Neural progenitor cell (in vitro differentiated cells): ENCODE results near the gene ZNF292. TPM values are rescaled to one million over a fixed set of nuclear protein-coding genes. Genes with fewer than 3 reads are reported as not detected.
"Not testable (repeated sequence)": the region's sequence is repeated elsewhere in the genome, so short reads cannot be mapped to it uniquely, and the experiment has no call there.

Source experiments
- DNase-seq: peaks from one replicate; pipeline ENCODE4 v3.0.0-alpha.2; 2016; ENCODE audit warnings: low spot score
- H2AFZ ChIP-seq: fragments of 200-600 bp; sonication (generic); replicated peaks from 2 replicates; pipeline ENCODE4 v1.6.1; 2016; ENCODE audit warnings: antibody characterized with exemption
- H3F3A ChIP-seq: fragments of 200-600 bp; sonication (generic); 2 replicates; pipeline ENCODE4 v1.6.1; 2016; ENCODE audit warnings: antibody characterized with exemption, low read depth
- H3K27ac ChIP-seq: fragments of 200-600 bp; sonication (generic); 2 replicates; pipeline ENCODE4 v1.5.1; 2016; ENCODE audit warnings: mild to moderate bottlenecking
- H3K27me3 ChIP-seq: fragments of 200-600 bp; sonication (generic); 2 replicates; pipeline ENCODE4 v1.6.1; 2016; ENCODE audit warnings: mild to moderate bottlenecking, moderate library complexity
- H3K36me3 ChIP-seq: fragments of 200-600 bp; sonication (generic); 2 replicates; pipeline ENCODE4 v1.5.1; 2016
- H3K4me1 ChIP-seq: fragments of 200-600 bp; sonication (generic); 2 replicates; pipeline ENCODE4 v1.6.1; 2016; ENCODE audit warnings: mixed run types
- H3K4me2 ChIP-seq: fragments of 200-600 bp; sonication (generic); 2 replicates; pipeline ENCODE4 v1.6.1; 2016
- H3K4me3 ChIP-seq: fragments of 200-600 bp; sonication (generic); 2 replicates; pipeline ENCODE4 v1.5.1; 2016
- H3K79me2 ChIP-seq: fragments of 200-600 bp; sonication (generic); 2 replicates; pipeline ENCODE4 v1.6.1; 2016; ENCODE audit warnings: low read depth
- H3K9ac ChIP-seq: fragments of 200-600 bp; sonication (generic); 2 replicates; pipeline ENCODE4 v1.6.1; 2016
- H3K9me3 ChIP-seq: fragments of 200-600 bp; sonication (generic); 2 replicates; pipeline ENCODE4 v1.5.1; 2016; ENCODE audit warnings: low read depth
- H4K20me1 ChIP-seq: fragments of 200-600 bp; sonication (generic); 2 replicates; pipeline ENCODE4 v1.6.1; 2016; ENCODE audit warnings: low read depth
- H3K27ac Mint-ChIP-seq: 3 replicates; pipeline ENCODE4 v1.8.0; 2021; ENCODE audit warnings: mixed read lengths
- H3K27me3 Mint-ChIP-seq: 2 replicates; pipeline ENCODE4 v1.8.0; 2022; ENCODE audit warnings: low read depth, mild to moderate bottlenecking, inconsistent platforms, moderate library complexity, mixed read lengths; ENCODE audit not compliant: insufficient read depth
- H3K36me3 Mint-ChIP-seq: 3 replicates; pipeline ENCODE4 v1.8.0; 2021; ENCODE audit warnings: mixed read lengths
- H3K4me1 Mint-ChIP-seq: 3 replicates; pipeline ENCODE4 v1.8.0; 2021; ENCODE audit warnings: mixed read lengths
- H3K4me3 Mint-ChIP-seq: 3 replicates; pipeline ENCODE4 v1.8.0; 2021; ENCODE audit warnings: mild to moderate bottlenecking, moderate library complexity, mixed read lengths
- H3K9me3 Mint-ChIP-seq: 3 replicates; pipeline ENCODE4 v1.8.0; 2020; ENCODE audit warnings: mixed read lengths
- CTCF ChIP-seq: fragments of 200-600 bp; sonication (generic); IDR thresholded peaks from 2 replicates; pipeline ENCODE4 v1.5.1; 2017; ENCODE audit warnings: antibody characterized with exemption, mild to moderate bottlenecking
- EZH2 ChIP-seq: fragments of 200-600 bp; sonication (generic); IDR thresholded peaks from 2 replicates; pipeline ENCODE4 v1.6.1; 2017; ENCODE audit warnings: antibody characterized with exemption, mild to moderate bottlenecking, moderate library complexity
- EZH2phosphoT487 ChIP-seq: fragments of 200-600 bp; sonication (generic); IDR thresholded peaks from 2 replicates; pipeline ENCODE4 v1.6.1; 2017; ENCODE audit warnings: antibody characterized with exemption
- total RNA-seq: library from RNA; depleted of rRNA; stranded (reverse); fragments of >200 nt; gene quantifications from 2 replicates; pipeline ENCODE4 v1.2.3, GENCODE V29; 2015; ENCODE audit warnings: low replicate concordance

ZNF292 gene
- total RNA-seq, 1 donor from 2014 or later: 66.8 TPM

- H4K20me1 ChIP-seq: peaks cover under 1% of the 10 kb centered on the region
- DNase-seq: no peak
- H3K4me2 ChIP-seq: no peak overlapping the region
- Mint-ChIP-seq H3K36me3 (peaks cover 59% of the 10 kb centered on the region), H3K27me3 (no peaks in the 10 kb centered on the region), H3K9me3 (no peaks in the 10 kb centered on the region), H3K4me1 (no peaks in the 10 kb centered on the region), H3K27ac (no peak overlapping the region), H3K4me3 (no peak overlapping the region)
- H3K27me3 ChIP-seq: no peaks in the 10 kb centered on the region
- no peaks in the 10 kb centered on the region for H3F3A ChIP-seq
- H3K79me2 ChIP-seq: peaks cover 84% of the 10 kb centered on the region
- H3K27ac ChIP-seq: no peak overlapping the region
- no peak overlapping the region for H3K4me3 ChIP-seq
- H3K9ac ChIP-seq: no peak overlapping the region
- H3K36me3 ChIP-seq: peaks cover 41% of the 10 kb centered on the region
- no peak for TF ChIP-seq CTCF
- no peak for TF ChIP-seq EZH2
- TF ChIP-seq EZH2phosphoT487: no peak
- H2AFZ ChIP-seq: no peak overlapping the region
- H3K9me3 ChIP-seq: no peaks in the 10 kb centered on the region
- H3K4me1 ChIP-seq: no peaks in the 10 kb centered on the region
Measured at GRCh38 chr6:87225937-87226336, 70.6 kb downstream of the ZNF292 start.

DNA sequence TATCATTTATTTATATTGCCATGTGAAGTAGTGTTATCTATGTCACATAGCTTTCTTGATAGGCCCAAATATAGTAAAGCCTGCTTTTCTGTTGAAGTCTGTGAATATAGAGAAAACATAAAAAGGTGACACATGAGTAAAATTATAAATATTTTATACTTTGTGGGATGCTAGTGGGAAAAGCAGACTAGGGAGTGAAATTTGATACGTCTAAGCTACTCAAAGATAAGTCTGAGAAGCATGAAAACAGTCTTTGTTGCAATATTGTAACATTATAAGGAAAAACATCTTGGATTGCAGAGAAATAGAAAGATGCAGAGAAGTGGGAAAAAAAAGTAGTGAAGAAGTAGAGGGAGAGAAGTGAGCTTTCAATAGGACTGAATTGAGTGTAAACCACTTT lies 75.4 kb downstream of the ZNF292 start:
- H3K4me1 Mint-ChIP-seq: no peaks in the 10 kb centered on the region
- peaks cover 3% of the 10 kb centered on the region for H4K20me1 ChIP-seq
- no peak overlapping the region for H3K9ac ChIP-seq

DNA sequence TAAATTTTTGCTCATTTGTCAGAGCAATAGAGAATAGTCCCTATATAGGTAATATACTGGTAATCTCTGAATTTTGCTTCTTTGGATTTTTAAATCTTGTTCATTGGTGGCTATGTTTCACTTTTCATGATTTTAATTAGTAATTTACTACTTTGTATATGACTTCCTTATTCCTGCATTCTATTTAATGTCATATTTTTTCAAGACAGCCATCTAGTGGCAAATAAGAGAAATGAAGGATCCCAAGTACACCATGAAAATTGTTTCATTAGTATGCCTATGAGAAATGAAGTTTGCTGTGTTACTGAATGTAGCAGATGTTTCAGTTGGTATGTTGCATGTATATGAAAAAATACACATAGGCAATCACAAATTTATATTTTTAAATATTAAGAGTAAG lies 82.4 kb downstream of the ZNF292 start:
- no peak for DNase-seq
- Histone ChIP-seq H3K4me3 (no peak overlapping the region), H3K27me3 (no peaks in the 10 kb centered on the region), H3K36me3 (peaks cover 40% of the 10 kb centered on the region), H2AFZ (no peak overlapping the region), H3F3A (peaks cover 21% of the 10 kb centered on the region), H3K27ac (no peak overlapping the region), H4K20me1 (no peaks in the 10 kb centered on the region), H3K9ac (no peak overlapping the region), H3K79me2 (peaks cover 62% of the 10 kb centered on the region), H3K4me2 (no peak overlapping the region), H3K4me1 (no peaks in the 10 kb centered on the region), H3K9me3 (peaks cover 3% of the 10 kb centered on the region)
- peaks cover 5% of the 10 kb centered on the region for H3K27me3 Mint-ChIP-seq
- H3K4me1 Mint-ChIP-seq: no peaks in the 10 kb centered on the region
- peaks cover 7% of the 10 kb centered on the region for H3K9me3 Mint-ChIP-seq
- peaks cover 38% of the 10 kb centered on the region for H3K36me3 Mint-ChIP-seq
- H3K27ac Mint-ChIP-seq: no peak overlapping the region
- no peak overlapping the region for H3K4me3 Mint-ChIP-seq
- TF ChIP-seq EZH2phosphoT487: no peak
- peak; percentile 43 for TF ChIP-seq CTCF

More for the DNA sequence above, 75.4 kb downstream of the ZNF292 start:
- H3K27ac ChIP-seq: no peak overlapping the region
- Mint-ChIP-seq H3K9me3 (no peaks in the 10 kb centered on the region), H3K4me3 (no peak overlapping the region), H3K27ac (no peak overlapping the region), H3K36me3 (peaks cover 36% of the 10 kb centered on the region), H3K27me3 (no peaks in the 10 kb centered on the region)
- H3F3A ChIP-seq: peaks cover 4% of the 10 kb centered on the region
- H3K4me3 ChIP-seq: no peak overlapping the region
- no peak overlapping the region for H2AFZ ChIP-seq
- no peak for TF ChIP-seq CTCF
- no peak for TF ChIP-seq EZH2
- no peak for TF ChIP-seq EZH2phosphoT487
- H3K79me2 ChIP-seq: peaks cover 83% of the 10 kb centered on the region
- H3K9me3 ChIP-seq: no peaks in the 10 kb centered on the region
- DNase-seq: no peak
- H3K36me3 ChIP-seq: peaks cover 22% of the 10 kb centered on the region
- H3K27me3 ChIP-seq: no peaks in the 10 kb centered on the region
- no peaks in the 10 kb centered on the region for H3K4me1 ChIP-seq
- H3K4me2 ChIP-seq: no peak overlapping the region

GRCh38 chr6:87239098-87239635 lies 83.8 kb downstream of the ZNF292 start:
- H3F3A ChIP-seq: peaks cover 21% of the 10 kb centered on the region
- H3K4me3 Mint-ChIP-seq, H3K27me3 Mint-ChIP-seq, H3K27ac Mint-ChIP-seq, H3K4me2 ChIP-seq, H3K9me3 Mint-ChIP-seq, H3K27me3 ChIP-seq, H3K4me3 ChIP-seq, H4K20me1 ChIP-seq, H2AFZ ChIP-seq, H3K9me3 ChIP-seq, H3K4me1 Mint-ChIP-seq, H3K27ac ChIP-seq, H3K9ac ChIP-seq, DNase-seq, H3K4me1 ChIP-seq: not testable (repeated sequence)
- H3K79me2 ChIP-seq: peaks cover 62% of the 10 kb centered on the region
- H3K36me3 Mint-ChIP-seq: peaks cover 41% of the 10 kb centered on the region
- H3K36me3 ChIP-seq: peaks cover 40% of the 10 kb centered on the region
